Skin of body (tissue), 2 donors: ENCODE measurements around the gene DLGAP4. TPM values are rescaled to one million over a fixed set of nuclear protein-coding genes. Genes with fewer than 3 reads are reported as not detected.

Experiments used
- DNase-seq: peaks from one replicate; lab custom pipeline; 2025; lab: John Stamatoyannopoulos, UW
- total RNA-seq: library from RNA; depleted of rRNA; stranded (reverse); fragments of >200 nt; gene quantifications from one replicate; pipeline ENCODE4 v1.2.3, GENCODE V29; 2014

The DLGAP4 gene
- total RNA-seq, 1 donor from 2014 or later: 22.3 TPM

DNA sequence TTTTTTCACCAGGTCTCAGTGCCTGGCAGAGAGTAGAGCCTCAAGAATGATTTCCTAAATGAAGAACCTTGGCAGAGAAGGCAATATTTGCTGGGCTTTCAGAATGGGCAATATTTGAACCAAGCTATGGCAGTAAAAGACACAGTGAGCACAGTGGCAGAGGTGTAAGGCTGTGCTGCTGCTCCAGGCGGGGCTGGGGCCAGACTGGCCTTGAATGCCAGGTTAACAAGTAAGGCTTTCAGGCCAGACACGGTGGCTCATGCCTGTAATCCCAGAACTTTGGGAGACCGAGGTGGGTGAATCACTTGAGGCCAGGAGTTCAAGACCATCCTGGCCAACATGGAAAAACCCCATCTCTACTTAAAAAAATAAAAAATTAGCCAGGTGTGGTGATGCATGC is 226.7 kb downstream of the DLGAP4 start:
- no peak for DNase-seq

DNA sequence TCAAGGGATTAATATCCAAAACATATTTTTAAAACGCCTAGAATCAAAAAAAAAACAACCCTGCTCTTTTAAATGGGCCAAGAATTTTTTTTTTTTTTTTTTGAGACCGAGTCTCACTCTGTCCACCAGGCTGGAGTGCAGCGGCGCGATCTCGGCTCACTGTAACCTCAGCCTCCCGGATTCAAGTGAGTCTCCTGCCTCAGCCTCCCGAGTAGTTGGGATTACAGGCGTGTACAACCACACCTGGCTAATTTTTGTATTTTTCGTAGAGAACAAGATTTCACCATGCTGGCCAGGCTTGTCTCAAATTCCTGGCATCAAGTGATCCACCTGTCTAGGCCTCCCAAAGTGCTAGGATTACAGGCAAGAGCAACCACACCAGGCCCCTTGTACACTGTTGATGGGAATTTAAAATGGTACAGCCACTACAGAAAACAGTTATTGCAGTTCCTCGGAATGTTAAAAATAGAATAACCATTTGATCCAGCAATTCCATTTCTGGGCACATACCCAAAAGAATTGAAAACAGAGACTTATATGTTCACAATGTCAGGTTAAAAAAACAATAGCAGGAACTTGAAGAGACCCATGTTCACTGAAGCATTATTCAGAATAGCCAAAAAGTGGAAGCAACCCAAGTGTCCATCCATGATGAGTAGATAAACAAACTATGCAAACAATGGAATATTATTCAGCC is 232.0 kb downstream of the DLGAP4 start:
- DNase-seq: no peak

DNA sequence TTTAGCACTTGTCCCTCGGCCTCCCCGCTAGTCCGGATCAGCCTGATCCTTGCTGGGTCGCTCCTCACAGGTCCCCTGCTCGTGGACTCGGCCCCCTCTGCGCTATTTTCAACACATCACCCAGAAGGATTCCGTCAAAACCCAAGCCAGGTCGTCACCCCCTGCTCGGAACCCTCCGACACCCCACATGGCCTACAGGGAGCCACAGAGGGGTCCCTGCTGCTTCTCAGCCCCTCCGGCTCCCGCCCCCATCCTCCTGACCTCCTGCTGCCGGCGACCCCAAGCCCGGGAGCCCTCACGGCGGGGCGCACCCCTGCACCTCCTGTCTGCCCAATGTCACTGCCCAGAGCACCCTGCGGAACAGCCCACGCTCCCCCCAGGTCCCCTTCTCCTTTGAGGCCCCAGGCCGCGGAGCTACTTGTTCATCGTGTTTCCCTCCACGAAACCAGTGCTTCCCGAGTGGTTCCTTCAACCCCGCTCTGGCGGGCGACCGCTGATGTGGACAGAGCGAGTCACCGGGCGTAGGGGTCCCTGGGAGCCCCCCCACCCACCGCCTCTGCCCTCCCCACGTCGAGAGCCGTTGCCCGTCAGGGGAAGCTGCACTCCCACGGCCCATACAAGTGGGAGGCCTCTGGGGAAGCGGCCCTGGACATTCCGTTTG is 234.5 kb downstream of the DLGAP4 start:
- no peak for DNase-seq

DNA sequence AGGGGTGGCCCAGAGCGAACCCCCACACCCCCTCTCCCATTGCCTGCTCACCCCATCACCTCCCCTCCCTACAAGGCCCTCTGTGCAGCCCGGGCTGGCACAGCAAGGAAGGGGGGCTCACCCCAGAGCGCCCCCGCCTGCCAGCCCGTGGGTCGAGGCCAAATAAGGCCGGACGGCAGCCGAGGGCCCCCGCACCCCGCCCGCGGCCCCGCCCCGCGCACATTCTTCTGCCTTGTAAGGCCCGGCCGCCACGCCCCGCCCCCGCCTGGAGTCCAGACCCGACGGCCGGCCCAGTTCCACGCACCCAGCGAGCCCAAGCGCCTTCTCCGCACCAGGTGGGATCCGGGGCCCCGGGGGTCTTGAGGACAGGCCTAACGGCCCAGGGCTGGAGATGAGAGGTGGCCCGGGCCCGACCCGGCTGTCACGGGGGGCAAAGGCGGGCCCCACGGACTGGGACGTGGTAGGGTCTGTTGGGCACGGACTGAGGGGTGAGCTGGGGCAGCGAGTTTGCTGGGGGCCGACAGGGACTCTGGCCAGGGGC is 235.2 kb downstream of the DLGAP4 start, which contains the start of gene MYL9:
MYL9 (plus strand) TSS at position 293 of the 541 bp plus-strand sequence. CDS start 3,366 bp downstream, outside the sequence.
- no peak for DNase-seq

DNA sequence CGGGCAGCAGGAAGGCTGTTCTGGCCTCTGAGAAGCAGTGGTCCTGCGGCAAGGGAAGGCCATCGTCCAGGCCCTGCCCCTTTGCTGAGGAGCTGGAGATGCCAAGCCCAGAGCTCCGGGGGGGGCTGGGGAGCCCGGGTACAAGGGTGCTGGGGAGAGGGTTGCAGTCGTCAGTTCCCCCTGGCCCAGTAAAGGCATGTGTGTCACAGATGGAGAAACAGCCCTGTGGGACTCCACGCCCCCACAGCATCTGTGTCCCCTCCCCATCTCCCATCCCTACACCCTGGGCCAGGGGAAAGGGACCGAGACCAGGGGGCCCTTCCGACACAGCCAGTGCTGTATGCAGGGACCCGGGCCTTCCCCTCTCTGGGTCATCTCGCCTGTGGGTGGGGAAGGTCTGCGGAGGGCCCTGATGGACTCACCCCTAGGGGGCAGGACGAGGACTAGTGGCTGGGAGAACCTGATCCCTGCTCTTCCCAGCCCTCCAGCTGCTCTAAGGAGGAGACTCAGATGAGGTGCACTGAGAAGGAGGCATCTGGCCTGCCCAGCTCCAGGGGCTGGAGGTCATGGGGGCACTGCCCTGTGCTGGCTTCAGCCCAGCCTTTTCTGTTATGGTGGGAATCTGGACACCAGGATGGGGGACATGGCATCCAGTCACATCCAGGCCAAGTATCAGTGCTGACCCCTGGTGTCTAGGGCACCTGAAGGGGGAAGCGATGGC is 235.8 kb downstream of the DLGAP4 start:
- no peak for DNase-seq

DNA sequence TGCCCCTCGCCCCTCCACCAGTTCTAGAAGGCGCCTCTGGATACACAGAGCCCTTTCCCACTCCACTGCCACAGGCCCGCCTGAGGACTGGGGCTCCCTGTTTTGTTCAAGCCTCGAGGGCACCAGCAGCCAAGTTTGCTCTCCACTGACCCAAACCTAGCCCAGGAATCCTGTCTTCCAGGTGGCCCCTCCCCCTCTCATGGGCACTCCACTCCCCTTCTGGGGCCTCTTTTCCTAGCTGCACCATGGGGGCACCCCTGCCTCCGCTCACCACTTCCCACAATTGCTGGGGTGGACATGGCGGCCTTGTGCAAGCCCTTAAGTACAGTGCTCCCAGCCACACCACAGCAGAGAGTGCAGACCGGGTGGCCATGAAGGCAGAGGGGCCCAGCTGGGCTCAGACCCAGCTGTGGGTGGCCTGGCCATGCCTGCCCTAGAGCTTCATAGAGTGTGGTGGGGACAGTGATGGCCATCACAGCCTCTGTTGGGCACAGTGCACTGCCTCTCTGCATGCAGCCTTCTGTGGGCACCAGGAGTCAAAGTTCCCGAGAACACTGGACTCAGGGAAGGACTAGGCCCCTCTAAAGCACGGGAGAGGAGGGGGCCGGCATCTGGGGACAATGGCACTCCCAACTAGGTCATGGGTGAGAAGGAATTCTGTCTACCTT is 236.5 kb downstream of the DLGAP4 start:
- no peak for DNase-seq

DNA sequence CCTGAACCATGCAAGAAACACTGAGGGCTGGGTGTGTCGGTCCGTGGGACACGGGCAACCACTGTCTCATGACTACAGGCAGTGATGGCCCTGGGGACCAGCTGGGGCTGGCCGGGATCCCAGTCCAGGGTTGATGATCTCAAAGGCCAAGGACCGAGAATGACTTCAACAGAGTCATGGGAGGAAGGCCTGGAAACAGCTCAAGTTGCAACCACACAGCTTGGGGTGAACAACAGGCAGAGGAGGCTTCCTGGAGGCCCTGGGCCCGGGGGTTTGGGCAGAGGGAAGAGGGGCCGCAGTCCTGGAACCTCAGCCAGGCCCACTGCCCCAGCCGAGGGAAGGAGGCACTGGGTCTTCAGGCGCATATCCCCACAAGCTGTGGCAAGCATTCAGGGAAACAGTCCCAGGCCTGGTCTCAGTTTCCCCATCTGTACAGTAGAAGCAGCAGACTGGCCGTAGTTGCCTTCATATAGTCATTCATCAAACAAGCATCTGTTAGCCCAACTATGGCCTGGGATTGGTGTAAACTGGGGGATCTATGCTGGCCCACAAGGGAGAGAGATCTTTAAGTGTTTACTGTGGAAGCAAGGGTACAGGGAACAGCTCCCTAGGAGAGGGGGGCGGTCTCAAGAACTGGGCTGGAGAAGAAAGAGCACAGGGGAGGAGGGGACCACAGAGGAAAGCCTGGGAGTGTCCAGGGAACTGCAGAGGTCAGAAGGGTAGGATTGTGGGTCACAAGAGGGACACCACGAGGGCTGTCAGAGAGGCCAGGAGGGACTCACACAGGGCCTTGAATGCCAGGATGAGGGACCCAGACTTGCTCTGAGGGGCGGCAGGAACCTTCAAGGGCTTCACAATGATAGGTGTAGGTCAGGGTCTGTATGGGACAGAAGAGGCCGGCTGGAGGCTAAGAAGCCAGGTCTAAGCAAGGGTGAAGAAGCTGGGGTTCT is 237.3 kb downstream of the DLGAP4 start:
- DNase-seq: no peak

DNA sequence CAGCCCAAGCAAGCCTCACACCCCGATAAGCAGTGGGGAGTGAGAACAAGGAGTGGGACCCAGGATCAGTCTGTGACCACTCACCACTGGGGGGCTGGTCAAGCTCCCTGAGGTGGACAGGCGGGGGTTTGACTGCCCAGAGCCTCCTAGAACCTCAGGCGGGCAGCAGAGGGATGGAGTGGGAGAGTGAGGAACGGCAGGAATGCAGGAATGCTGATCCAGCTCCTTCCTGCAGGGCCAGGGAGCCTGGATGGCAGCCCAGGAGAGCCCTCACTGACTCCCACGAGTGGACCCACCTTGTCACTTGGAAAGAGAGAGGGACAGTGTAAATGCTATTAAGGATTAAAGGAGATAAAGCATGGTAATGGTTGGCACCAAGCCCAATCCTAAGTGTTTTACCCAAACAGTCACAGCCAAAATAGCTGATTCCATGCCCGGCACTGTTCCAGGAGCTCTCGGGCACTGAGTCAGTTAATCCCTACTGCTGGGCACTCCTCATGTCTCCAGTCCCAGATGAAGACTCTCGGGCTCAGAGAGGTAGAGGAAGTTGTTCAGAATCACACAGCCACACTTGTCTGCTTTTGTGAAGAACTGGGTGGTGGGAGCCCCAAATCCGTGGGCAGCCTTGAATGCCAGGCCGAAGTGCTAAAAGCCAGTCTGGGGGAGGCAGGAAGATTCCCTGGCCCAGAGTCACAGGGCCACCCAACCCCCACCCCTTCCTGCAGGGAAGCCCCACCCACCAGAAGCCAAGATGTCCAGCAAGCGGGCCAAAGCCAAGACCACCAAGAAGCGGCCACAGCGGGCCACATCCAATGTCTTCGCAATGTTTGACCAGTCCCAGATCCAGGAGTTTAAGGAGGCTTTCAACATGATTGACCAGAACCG is 238.2 kb downstream of the DLGAP4 start:
- no peak for DNase-seq

DNA sequence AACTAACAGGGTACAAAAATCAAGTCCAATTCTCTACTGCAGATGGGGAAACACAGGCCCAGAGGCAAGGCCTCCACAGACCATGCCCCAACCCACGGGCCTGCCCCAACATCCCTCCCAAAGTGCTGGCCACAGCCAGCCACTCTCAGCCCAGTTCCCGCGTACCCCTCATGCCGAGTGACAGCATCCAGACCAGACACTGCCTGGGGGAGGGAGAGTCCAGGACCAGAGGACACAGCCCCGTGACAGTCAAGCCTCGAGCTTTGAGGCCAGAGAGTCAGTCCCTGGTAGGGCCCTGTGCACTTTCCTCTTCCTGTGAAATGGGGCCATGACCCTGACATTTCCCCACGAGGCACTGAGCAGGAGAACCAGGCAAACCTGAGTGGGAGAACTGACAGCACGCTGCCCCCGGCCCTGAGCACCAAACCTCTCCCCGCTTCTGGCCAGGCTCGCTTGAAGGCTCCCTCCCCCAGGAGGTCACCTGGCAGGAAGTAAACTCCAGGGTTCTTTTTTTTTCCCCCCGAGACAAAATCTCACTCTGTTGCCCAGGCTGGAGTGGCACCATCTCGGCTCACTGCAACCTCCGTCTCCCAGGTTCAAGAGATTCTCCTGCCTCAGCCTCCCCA is 240.1 kb downstream of the DLGAP4 start:
- DNase-seq: no peak

DNA sequence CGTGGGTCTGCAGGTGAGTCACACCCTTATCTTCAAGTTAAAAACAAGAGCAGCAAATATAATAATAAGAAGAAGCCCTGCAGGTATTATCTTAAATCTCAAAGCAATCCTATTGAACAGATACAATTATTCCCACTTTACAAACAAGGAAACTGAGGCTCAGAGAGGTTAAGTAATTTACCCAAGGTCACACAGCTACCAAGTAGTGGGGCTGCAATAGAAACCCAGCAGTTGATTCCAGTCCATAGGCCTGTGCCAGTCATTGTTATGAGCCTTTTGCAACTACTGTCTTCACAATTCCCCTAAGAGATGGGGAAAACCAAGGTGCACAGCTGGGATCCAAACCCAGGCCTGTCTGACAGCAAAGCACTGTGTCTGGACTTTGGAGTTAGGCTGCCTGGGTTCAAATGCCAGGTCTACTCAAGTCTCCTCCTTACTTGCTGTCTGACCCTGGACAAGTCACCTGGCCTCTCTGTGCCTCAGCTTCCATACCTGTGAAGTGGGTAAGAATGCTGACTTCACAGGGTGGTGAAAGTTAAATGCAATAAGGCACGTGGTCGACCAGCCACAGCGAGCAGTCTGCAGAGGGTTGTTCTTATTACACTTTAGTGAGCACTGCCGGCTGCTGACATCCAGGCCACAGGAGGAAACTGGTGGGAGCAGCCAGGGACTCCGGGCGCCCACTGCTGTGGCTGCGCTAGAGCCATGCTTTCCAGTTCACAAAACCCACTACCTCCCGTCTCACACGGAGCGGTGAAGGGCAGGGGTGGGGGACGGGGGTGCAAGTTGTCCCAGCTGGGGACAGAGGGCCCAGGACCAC is 241.3 kb downstream of the DLGAP4 start:
- no peak for DNase-seq

DNA sequence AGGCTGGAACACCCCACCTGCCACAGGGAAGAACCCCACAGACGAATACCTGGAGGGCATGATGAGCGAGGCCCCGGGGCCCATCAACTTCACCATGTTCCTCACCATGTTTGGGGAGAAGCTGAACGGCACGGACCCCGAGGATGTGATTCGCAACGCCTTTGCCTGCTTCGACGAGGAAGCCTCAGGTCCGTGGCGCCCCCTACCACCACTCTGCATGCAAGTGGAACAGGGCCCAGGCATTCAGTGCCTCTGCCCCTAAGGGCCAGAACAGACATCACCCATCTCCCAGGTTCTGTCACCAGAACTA is 241.8 kb downstream of the DLGAP4 start:
- DNase-seq: no peak

DNA sequence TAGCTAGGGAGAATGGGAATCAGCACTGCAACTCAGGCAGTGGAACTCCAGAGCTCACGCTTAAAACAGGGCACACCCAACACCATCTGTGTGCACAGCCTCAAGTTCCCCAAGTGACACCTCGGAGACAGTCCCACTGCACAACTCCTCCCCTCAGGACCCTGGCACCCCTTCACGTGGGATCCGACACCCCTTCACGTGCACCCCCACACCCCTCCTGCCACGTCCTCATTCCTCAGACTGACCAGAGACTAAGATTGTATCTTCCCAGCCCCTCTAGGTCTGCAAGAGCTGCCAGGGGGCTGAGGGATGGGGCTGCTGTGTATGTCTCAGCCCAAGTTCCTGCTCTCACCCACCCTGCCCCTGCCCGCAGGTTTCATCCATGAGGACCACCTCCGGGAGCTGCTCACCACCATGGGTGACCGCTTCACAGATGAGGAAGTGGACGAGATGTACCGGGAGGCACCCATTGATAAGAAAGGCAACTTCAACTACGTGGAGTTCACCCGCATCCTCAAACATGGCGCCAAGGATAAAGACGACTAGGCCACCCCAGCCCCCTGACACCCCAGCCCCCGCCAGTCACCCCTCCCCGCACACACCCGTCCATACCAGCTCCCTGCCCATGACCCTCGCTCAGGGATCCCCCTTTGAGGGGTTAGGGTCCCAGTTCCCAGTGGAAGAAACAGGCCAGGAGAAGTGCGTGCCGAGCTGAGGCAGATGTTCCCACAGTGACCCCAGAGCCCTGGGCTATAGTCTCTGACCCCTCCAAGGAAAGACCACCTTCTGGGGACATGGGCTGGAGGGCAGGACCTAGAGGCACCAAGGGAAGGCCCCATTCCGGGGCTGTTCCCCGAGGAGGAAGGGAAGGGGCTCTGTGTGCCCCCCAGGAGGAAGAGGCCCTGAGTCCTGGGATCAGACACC is 242.8 kb downstream of the DLGAP4 start:
- no peak for DNase-seq

DNA sequence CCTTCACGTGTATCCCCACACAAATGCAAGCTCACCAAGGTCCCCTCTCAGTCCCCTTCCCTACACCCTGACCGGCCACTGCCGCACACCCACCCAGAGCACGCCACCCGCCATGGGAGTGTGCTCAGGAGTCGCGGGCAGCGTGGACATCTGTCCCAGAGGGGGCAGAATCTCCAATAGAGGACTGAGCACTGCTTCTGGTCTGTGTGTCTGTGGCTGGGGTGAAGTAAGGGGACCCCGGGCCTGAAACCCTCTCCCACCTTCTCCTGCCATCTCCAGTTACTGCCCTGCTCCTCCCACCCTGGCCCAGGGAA is 243.4 kb downstream of the DLGAP4 start:
- DNase-seq: no peak

DNA sequence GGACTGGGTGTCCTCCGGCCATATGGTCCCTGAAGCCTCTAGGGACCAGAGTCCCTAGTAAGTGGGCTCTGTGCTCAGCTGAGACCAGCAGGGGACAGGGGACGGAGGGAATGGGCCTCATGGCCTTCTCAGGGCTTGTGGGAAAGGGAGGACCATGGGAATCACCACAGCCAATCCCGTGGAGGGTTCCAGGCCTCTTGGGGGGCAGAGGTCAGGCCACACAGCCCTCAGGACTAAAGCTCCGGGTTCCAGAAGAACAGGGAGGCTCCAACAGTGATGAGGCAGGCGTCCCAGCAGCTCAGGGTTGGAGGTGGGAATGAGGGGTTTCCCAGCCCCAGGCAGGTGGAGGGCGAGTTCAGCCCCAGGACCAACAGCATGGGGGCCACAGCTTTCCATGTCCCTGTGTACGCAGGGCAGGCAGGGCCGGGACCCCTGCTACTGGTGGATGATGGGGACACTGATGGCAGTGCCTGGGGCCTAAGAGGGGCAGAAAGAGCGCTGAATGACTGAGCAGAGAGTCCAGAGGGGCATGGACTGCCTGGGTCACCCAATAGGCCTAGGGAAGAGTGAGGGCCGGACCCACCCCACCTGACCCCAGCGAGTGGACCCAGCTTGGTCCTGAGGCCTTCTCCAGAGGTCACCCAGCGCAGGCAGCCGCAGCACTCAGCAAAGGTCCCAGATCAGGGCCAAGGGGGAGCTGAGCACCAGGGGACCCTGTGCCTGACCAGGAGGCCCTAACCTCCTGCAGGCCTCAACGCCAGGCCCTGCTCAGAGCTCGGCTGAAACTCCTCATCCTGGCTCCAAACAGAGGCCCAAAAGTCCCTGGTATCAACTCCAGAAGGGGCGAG is 244.0 kb downstream of the DLGAP4 start:
- DNase-seq: no peak

DNA sequence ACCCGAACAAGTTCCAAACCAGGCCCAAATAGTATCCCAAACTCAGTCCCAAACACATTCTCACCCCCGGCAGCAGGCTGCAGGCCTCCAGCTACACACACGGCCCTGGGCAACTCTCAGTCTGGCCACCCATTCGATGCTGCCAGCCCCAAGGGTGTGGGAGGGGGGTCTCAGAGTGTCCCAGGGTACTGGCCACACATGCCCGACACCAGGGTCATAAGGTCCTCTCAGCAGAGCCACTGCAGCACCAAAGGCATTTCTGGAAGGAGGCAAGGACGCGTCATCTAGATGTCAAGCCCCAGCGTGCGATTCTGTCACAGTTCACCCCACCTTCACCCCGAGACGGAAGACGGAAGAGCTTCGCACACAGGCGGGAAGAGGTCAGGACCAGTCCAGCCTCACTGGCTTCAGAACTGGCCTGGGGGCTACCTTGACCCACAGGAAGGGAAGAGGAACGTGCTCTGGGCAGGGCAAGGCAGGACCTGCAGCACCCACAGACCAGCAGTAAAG is 244.7 kb downstream of the DLGAP4 start:
- no peak for DNase-seq

DNA sequence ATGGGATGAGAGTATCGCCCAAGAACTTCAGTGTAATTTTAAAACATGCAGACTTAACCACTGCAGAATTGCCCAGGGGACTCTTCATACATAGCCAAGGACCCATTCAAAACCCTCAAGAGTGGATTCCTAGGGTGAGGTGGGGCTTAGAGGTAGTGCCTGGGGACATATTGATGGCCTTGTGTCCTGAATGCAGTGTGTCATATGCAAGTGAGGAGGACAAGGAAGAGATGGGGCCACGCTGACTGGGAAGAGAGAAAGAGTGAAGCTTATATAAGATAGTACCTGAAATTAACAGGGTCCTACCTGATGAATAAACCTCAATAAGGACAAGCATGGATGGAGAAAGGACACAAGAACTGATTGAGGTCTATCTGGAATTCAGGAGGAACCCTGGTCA is 249.1 kb downstream of the DLGAP4 start:
- no peak for DNase-seq
